ENCODE measurements around the gene CNIH2.
"Not testable (repeated sequence)": the region's sequence is repeated elsewhere in the genome, so short reads cannot be mapped to it uniquely, and the experiment has no call there.

The CNIH2 gene

DNA sequence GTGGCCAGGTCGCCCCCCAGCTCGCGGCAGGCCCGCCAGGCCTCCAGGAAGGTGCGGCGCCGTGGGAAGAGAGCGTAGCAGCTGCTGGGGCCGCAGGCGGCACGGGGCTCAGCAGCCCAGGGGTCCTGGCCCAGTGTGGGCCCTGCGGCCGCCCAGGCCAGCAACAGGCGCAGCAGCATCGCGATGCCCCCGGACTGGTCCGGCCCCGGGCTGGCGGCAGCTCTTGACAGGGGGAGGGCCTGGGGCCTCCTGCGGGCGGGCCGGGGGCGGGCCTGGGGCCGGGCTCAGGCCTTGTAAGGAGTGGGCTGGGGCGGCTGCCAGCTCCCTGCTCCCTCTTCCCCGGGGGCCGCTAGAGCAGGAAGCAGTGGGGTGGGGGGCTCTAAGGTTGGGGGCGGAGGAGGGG, 38.9 kb downstream of the CNIH2 start, which contains the start of gene CD248:
Gene CD248, minus strand, starts transcription at position 196 of the 403 bp plus-strand sequence. Its CDS starts 17 bp downstream, at position 179.
- no peak for DNase-seq

DNA sequence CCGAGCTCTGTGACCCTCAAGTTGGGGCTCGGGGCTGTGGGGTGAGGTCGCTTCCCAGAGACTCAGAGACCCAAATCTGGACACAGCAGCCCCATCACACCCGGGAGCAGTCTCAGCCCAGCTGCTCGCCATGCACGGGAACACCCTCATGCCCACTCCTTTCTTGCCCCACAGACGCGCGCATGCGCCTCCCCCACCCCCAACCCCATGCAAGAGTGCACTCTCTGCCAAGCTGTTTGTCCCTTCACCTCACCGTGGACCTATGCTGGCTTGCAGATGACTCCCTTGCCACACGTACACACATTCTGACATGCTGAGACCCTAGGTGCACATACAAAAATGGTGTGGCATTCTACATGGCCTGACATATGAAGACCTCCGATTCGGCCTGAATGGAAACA, 39.3 kb downstream of the CNIH2 start:
- no peak for DNase-seq

DNA sequence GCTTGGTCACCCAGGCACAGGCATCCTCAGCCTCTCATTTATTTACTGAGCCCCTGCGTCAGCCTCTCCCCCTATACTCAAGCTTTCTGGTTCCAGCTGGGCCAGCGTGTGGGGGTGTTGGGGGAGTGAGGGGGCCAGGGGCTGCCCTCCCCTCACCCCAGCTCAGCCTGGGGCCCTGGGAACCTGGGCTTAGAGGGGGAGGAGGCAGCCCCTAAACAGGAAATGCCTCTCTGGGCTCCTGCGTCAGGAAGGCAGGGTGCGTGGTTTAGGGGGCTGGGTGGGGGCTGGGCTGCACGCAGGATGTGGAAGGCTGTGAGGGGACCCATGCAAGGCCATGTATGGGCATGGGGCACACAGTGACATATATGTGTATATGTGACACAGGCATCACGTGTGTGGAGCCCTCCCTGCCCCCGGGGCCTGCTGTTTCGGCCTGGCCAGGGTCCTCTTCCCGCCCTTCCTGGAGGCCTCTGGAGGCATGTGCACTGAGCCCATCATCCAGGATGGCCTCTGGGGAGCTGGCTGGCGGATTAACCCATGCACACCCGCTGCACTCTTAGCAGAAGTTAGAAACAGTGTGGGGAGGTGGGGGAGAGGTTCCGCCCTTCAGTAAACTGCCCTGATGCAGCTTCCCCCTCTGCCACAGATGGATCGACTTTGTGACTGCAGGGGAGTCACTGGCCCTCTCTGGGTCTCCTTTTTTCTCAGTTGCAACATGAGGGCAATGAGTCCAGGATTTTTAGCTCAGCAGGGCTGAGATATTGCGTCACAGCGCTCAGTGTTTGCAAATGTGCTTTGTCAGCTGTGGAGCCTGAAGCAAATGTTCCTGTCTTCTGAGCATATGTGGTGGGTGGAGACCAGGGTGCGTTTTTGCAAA, 40.0 kb downstream of the CNIH2 start:
- no peak for DNase-seq

DNA sequence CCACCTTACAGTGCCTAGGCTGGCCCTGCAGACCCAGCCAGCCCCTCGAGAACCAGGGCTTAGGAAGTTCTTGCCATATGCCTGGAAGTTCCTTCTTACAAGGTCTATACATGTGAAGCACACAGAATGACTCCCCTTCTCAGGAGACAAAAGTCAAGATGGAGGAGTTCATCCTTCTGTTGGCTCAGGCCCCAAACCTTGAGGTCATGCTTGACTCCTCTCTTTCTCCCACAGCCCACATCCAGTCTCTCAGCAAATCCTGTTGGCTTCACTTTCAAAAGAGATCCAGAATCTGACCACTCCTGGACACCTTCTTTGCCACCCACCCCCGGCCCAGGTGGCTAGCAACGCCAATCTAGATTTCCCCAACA, 40.6 kb downstream of the CNIH2 start:
- DNase-seq: no peak

DNA sequence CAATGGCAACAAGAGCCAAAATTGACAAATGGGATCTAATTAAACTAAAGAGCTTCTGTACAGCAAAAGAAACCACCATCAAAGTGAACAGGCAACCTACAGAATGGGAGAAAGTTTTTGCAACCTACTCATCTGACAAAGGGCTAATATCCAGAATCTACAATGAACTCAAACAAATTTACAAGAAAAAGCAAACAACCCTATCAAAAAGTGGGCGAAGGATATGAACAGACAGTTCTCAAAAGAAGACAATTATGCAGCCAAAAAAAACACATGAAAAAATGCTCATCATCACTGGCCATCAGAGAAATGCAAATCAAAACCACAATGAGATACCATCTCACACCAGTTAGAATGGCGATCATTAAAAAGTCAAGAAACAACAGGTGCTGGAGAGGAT, 42.3 kb downstream of the CNIH2 start:
- not testable (repeated sequence) for DNase-seq

DNA sequence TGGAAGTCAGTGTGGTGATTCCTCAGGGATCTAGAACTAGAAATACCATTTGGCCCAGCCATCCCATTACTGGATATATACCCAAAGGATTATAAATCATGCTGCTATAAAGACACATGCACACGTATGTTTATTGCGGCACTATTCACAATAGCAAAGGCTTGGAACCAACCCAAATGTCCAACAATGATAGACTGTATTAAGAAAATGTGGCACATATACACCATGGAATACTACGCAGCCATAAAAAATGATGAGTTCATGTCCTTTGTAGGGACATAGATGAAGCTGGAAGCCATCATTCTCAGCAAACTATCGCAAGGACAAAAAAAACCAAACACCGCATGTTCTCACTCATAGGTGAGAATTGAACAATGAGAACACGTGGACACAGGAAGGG, 42.8 kb downstream of the CNIH2 start:
- not testable (repeated sequence) for DNase-seq

DNA sequence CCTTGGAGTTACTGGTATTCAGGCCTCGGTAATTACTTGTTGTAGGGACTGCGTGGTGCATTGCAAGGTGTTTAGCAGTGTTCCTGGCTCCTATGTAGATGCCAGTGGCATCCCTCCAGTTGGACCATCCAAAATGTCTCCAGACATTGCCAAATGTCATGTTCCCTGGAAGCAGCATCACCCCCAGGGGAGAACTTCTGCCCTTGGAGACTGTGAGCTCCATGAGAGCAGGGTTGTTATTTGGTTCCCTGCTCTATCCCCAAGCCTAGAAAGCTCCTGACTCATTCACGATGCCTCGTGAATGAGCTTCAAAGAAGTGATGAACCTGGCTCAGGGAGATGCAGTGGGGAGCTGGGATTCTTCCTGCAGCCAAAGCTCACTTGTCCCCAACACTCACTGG, 43.6 kb downstream of the CNIH2 start:
- no peak for DNase-seq

DNA sequence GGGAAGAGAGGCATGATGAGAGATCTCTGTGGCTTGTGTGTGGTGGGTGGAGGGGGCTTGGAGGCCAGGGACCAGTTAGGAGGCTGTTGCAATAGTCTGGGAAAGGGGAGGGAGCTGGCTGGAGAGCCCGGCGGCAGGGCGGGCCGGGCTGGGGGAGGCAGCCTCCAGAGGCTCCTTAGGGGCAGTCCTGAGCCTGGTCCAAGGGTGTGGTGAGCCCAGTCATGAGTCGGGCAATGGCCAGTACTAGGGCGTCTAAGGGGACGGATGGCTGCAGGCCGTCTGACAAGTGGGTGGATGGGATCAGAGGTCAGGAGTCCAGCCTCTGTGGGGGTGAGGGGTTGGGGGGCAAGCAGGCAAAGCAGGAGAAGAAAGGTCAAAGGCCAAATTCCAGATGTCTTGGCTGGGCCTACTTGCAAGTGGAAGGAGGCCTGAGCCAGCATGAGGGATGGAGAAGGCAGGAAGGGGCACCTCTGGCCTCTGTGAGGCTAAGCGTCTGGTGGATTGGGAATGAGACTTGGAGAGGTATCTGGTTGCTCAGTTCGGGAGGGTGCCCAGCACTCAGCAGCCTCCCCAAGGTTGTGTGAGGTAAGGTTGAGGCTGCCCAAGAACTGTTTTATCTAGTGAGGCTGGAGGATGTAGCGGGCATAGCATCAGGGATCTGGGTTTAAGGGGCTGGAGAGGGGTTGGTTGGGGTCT, 44.9 kb downstream of the CNIH2 start:
- DNase-seq: no peak

DNA sequence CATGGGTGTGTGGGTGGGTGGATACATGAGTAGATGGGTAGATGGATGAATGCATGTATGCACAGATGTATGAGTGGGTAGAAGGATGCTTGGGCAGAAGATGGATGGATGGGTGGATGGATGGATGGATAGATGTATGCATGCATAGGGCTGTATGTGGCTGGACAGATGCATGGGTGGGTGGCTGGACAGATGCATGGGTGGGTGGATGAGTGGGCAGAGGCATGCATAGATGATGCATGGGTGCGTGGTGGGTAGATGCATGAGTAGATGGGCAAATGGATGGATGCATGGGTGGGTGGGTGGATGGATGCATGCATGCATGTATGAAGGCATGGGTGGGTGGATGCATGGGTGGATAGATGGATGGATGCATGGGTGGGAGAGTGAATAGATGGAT, 45.7 kb downstream of the CNIH2 start:
- DNase-seq: no peak

DNA sequence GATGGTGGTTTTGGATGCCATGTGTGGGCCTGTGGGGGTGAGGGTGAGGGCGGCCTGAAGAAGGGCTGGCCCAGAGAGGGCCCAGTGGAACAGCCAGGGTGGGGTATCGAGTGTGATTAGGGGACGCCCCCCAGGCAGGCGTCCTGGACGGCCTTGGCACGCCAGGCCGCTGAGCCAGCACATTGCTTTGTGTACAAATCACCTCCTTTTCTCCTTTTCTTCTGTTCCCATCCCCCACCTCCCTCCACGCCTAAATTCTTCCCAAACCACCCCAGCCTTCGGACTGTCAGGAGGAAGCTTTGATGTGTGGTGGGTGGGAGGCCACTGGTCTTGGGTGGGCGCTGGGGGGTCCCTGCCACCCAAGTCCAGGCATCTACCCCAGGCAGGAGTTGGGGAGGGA, 46.7 kb downstream of the CNIH2 start:
- no peak for DNase-seq

DNA sequence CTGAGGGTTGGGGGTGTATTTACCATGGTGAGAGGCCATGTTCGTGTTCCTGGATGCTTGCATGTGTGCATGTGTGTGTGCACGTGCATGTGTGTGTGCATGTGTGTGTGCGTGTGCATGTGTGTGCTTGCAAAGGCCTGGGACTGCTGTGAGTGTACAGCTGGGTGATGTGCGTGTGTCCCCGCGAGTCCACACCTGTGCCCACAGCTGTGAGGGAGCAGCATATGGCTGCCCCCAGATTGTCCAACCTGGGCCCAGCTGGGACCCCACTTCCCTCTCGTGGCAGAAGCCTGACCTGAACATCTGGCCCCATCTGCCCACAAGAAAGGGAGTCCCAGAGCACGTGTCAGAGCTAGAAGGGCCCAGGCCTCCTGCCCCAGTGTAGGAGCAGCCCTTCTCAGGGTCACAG, 47.3 kb downstream of the CNIH2 start:
- DNase-seq: no peak

DNA sequence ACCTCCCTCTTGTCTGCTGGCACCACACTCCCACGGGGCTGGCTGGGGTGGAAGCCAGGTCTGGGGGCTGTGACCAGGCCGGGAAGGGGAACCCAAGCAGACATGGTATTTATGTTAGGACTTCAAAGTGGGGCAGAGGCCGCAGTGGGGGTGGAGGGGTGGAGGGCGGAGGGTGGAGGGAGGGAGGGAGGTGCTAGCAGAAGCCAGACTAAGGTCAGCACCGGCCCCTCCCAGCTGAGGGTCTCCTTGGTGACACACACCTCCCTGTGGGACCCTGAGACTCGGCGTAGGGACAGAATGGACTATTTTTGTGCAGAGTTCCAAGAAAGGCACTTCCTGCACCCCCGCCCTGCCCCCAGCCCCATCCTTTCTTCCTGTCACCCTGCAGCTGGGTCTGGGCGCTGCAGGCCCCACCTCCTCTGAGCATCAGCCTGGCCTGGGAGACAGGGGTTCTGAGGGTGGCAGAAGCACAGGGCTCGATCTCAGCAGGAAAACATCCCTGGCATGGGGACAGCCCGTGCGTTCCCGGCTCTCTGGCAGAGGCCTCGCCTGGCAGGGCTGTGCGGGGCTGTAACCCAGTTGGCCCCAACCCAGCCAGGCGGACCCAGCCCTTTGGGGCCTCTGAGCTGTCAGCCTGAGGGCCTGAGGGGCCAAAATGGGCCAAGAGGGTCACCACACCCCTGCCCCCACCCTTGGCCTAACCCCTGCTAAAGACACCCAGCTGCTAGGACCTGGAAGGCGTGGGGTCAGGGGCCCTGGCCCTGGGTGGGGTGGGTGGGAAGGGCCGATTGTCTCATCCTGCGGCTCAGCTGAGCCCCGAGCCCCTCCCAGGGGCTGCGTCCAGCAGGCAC, 48.5 kb downstream of the CNIH2 start:
- DNase-seq: no peak

DNA sequence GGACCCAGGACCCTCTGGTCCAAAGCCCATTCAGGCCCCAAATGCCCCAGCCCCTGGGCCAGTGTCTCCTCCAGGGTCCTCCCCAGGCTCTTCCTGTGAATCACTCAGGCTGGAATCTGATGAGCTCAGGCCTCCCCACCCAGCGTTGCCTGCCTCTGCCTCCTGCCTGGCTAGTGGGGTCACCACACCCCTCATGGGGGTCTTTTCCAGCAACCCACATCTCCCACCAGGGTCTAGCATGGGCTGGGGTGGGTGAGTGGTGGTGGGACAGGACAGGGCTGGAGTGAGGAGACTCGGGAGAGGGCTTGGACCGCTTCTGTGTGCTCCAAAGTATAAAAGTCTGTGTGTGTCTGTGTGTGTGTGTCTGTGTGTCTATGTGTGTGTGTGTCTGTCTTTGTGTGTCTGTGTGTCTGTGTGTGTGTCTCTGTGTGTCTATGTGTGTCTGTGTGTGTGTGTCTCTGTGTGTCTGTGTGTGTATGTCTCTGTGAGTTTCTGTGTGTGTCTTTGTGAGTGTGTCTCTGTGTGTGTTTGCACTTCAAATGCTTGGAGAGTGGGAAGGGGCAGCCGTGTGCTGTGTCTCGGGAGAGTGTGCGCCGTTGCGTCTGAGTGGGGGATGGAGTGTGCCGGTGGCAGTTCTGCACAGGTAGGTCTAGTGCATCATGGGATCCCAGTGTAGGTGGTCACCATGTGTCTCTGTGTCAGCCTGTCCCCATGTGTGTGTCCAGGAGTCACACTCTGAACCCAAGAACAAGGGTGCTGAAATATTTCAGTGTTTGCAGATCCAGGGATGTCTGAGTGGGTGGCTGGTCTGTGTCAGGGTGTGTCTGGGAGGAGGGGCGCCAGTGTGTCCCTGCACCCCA, 49.4 kb downstream of the CNIH2 start:
- no peak for DNase-seq

DNA sequence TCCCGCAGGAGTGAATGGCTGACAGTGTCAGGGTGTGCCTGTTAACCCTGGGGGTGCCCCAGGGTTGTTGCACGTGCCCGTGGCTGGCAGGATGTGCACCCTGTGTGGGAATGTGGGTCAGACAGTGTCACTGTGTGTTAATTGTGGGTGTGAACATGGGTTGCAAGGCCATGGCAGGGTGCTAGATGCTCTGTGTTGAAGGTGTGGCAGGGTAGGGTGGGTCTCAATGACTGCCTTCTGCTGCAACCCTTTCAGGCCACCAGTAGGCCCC, 50.0 kb downstream of the CNIH2 start:
- DNase-seq: no peak

DNA sequence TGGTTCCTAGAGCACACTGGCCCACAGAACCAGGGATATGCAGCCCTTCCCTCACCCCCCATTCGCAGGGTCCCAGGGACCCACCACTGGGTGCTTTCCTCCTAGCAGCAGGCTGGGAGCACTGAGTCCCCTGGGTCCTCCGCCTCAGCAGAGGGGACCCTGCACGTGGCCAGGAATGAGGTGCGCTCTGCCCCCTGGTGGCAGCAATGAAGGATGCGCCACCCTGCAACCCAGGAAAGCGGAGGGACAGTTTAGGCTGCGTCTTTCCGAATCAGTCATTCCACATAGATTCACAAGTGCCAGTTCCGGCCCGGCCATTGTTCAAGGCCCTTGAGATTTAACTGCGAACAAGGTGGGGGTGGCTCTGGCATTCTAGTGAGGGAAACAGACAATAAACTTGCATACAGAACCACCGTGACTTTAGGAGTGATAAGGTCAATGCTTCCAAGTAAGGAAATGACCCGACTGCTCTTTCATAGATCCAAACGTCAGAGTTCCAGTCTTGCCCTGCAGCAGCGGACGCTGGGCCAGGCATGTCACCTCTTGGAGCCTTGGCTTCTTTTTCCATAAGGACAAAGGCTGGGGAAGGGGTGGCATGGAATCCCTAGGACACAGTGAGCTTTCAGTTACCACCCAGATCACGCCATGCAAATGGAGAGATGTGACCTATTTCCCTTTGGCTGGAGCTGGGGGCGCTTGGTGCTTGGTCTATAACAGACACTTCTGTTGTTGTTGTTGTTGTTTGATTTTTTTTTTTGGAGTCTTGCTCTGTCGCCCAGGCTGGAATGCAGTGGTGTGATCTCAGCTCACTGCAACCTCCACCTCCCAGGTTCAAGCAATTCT, 50.5 kb downstream of the CNIH2 start:
- DNase-seq: peak; percentile 73 to 77

DNA sequence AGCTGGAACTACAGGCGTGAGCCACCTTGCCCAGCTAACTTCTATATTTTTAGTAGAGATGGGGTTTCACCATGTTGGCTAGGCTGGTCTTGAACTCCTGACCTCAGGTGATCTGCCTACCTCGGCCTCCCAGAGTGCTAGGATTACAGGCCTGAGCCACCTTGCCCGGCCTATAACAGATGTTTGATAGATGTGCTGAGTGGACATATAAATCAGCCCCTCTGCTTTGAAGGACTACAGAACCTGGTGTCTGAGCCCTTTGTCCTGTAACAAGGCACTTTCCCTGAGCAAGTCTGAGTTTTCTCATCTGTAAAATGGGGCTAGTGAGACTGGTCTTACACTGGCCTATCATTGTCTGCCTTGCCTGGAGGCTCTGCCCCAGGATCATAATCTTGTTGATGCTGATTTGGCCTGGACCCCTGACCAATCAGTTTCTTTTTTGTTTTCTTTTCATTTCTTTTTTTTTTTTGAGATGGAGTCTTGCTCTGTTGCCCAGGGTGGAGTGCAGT, 51.2 kb downstream of the CNIH2 start:
- DNase-seq: no peak

DNA sequence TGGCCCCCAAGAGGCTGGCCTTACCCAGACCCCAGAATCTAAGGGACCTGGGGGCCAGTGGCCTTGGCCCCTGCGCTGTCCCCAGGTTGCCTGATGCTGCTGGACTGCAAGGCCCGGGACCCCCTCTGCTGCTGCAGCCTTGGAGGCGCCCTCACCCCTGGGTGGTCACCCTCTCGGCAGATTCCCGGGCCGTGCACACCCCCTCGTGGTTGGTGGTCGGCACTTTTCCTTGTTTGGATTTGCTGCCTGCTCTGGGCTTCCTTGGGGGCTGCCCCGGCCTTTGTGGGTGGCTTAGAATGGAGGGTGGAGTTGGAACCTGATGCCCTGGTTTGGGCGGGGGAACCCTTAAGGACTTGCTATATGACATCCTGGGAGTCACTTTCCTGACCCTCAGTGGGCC, 53.0 kb downstream of the CNIH2 start:
- no peak for DNase-seq

DNA sequence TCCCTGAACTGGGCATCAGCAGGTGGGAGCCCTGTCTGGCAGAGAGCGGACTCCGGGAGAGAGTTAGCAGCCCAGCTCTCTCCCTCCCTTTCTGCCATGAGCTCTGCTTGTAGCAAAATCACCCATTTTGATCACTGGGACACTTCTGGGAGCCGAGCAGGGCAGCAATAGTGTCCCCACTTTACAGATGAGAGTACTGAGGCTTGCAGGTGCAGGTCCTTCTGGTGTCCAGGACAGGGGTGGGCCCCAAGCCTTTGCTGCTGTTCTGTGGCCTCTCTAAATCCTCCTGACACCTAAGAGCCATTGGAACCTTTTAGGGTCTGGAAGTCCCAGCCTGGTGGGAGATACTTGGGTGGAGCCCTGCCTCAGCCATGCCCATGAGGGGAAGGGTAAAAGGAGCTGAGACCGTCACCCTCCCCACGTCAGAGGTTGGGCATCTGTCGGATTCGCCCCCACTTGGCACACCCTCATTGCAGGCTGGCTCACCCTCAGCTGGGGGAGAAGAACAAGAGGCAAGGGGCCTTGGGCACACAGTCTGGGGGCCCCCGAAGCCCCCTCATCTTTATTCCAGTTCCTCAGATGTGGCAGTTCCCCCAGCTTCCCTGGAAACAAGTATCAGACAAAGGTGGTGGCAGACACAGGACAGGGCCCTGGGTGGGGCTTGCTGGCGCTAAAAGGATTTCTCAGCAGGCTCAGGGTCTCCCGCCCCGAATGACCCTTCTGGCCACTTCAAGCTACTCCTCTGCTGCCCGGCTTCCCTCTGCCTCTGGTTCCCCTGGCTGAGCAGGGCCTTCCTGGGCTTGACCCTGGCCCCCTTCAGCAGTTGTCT, 53.8 kb downstream of the CNIH2 start:
- DNase-seq: no peak

DNA sequence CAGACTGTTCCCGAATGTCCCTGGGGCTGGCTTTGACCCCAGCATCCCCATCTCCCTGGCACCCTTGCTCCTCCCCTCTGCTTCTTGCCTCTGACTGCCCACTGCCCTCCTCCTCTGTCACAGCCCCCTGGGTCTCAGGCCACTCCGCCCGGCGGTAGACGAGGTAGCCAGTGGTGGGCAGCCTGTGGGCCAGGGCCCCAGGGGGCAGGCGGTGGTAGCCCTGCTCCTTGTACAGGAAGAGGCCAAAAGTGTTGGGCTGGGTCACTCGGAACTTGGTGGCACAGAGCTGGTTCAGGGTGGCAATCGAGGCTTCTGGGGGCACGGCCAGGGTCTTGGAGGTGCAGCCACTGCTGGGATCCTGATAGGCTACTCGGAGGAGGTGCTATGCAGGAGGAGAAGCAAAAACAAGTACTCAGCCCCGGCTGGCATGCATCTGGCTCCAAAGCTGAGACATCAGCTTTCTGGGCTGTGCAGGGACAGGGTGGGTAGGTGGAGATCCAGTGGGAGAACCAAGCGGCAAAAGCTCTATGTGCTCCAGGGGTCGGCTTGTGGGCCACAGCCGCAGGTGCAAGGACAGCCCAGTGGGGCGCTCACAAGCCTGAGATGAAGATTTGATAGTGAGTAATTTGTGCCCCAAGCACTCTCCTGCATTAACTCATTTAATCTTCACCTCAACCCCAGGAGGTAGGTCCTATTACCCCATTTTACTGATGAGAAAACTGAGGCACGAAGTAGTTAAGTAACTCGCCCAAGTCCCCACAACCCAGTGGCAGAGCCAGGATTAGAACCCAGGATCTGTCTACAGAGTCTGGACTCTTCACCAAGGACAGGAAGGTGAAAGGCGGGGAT, 54.6 kb downstream of the CNIH2 start:
- DNase-seq: no peak
